Smooth muscle cell (in vitro differentiated cells): ENCODE data around the gene COL9A2. TPM values are rescaled to one million over a fixed set of nuclear protein-coding genes. Genes with fewer than 3 reads are reported as not detected.
"Not testable (repeated sequence)": the region's sequence is repeated elsewhere in the genome, so short reads cannot be mapped to it uniquely, and the experiment has no call there.

Source experiments
- DNase-seq: peaks from one replicate; lab custom pipeline; 2025; ENCODE audit not compliant: unreplicated experiment; lab: John Stamatoyannopoulos, UW
- H2AFZ ChIP-seq: fragments of 200-600 bp; sonication (generic); 2 replicates; pipeline ENCODE4 v1.6.0; 2016; ENCODE audit warnings: antibody characterized with exemption, low read depth, mild to moderate bottlenecking
- H3F3A ChIP-seq: fragments of 200-600 bp; sonication (generic); 2 replicates; pipeline ENCODE4 v1.6.0; 2017; ENCODE audit warnings: antibody characterized with exemption, low read depth
- H3K27ac ChIP-seq: fragments of 200-600 bp; sonication (generic); 2 replicates; pipeline ENCODE4 v1.5.1; 2016; ENCODE audit warnings: low read depth, mild to moderate bottlenecking
- H3K27me3 ChIP-seq: fragments of 200-600 bp; sonication (generic); 2 replicates; pipeline ENCODE4 v1.6.1; 2016; ENCODE audit warnings: low read depth, mild to moderate bottlenecking
- H3K36me3 ChIP-seq: fragments of 200-600 bp; sonication (generic); 2 replicates; pipeline ENCODE4 v1.5.1; 2016; ENCODE audit warnings: low read depth
- H3K4me1 ChIP-seq: fragments of 200-600 bp; sonication (generic); 2 replicates; pipeline ENCODE4 v1.5.1; 2016; ENCODE audit warnings: low read depth
- H3K4me2 ChIP-seq: fragments of 200-600 bp; sonication (generic); 2 replicates; pipeline ENCODE4 v1.6.0; 2016; ENCODE audit warnings: mild to moderate bottlenecking
- H3K4me3 ChIP-seq: fragments of 200-600 bp; sonication (generic); 2 replicates; pipeline ENCODE4 v1.5.1; 2016; ENCODE audit warnings: mild to moderate bottlenecking
- H3K79me2 ChIP-seq: fragments of 200-600 bp; sonication (generic); 2 replicates; pipeline ENCODE4 v1.6.0; 2016; ENCODE audit warnings: low read depth, mild to moderate bottlenecking
- H3K9ac ChIP-seq: fragments of 200-600 bp; sonication (generic); 2 replicates; pipeline ENCODE4 v1.6.0; 2016; ENCODE audit warnings: low read depth
- H3K9me3 ChIP-seq: fragments of 200-600 bp; sonication (generic); replicated peaks from 2 replicates; pipeline ENCODE4 v1.5.1; 2016; ENCODE audit warnings: low read depth
- H4K20me1 ChIP-seq: fragments of 200-600 bp; sonication (generic); 2 replicates; pipeline ENCODE4 v1.6.0; 2016; ENCODE audit warnings: low read depth
- WGBS: methylation state at CpG from one replicate; pipeline ENCODE4 v1.1.7; 2016; ENCODE audit warnings: low lambda C conversion rate; 5-methylcytosine and 5-hydroxymethylcytosine counted together
- polyA plus RNA-seq: library from polyadenylated mRNA; unstranded; fragments of >200 nt; fragmentation: Nextera tagmentation; extraction: Ambion mirVana; gene quantifications from 2 replicates; pipeline ENCODE4 v1.2.1, GENCODE V29; 2016
- total RNA-seq: library from RNA; depleted of rRNA; stranded (reverse); fragments of >200 nt; gene quantifications from 2 replicates; pipeline ENCODE4 v1.2.3, GENCODE V29; 2014
- TF ChIP-seq, protein P1 (sequence below): fragments of 200-600 bp; sonication (generic); IDR thresholded peaks from 2 replicates; pipeline ENCODE4 v1.5.1; 2017; ENCODE audit warnings: borderline replicate concordance, mild to moderate bottlenecking, antibody characterized with exemption; ENCODE audit not compliant: insufficient read depth, poor library complexity, severe bottlenecking

Gene COL9A2
- total and polyA plus RNA-seq, 2 experiments from 2014 or later, result 8.0 to 24.5 TPM

DNA sequence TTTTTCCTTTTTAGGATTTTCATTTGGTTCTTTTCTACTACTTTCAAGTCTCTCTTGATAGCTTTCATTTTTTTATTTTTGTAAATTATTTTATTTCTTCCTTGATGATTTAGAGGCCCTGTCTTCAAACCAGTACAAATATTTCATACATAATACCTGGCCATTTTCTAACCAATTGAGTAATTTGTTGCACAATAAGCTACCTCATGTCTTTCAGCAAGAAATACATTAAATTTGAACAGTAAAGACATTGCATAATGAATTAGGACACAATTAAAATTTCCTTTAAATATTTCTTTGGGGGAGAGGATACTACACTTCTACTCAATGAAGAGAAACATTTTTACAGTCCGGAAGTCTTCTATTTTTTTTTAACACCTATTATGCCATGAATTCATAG lies 15.6 kb upstream of the COL9A2 start:
- Histone ChIP-seq H3F3A (no peaks in the 10 kb centered on the region), H3K4me2 (no peak overlapping the region), H3K27ac (no peak overlapping the region), H3K36me3 (no peaks in the 10 kb centered on the region), H4K20me1 (no peaks in the 10 kb centered on the region), H3K4me3 (no peak overlapping the region), H2AFZ (no peak overlapping the region), H3K9me3 (no peaks in the 10 kb centered on the region), H3K79me2 (no peaks in the 10 kb centered on the region), H3K4me1 (no peaks in the 10 kb centered on the region), H3K27me3 (no peaks in the 10 kb centered on the region), H3K9ac (no peak overlapping the region)
- WGBS, result 86% methylated on average over 1 of the region's 1 CpG
- DNase-seq, result no peak
- TF ChIP-seq, protein P1, sequence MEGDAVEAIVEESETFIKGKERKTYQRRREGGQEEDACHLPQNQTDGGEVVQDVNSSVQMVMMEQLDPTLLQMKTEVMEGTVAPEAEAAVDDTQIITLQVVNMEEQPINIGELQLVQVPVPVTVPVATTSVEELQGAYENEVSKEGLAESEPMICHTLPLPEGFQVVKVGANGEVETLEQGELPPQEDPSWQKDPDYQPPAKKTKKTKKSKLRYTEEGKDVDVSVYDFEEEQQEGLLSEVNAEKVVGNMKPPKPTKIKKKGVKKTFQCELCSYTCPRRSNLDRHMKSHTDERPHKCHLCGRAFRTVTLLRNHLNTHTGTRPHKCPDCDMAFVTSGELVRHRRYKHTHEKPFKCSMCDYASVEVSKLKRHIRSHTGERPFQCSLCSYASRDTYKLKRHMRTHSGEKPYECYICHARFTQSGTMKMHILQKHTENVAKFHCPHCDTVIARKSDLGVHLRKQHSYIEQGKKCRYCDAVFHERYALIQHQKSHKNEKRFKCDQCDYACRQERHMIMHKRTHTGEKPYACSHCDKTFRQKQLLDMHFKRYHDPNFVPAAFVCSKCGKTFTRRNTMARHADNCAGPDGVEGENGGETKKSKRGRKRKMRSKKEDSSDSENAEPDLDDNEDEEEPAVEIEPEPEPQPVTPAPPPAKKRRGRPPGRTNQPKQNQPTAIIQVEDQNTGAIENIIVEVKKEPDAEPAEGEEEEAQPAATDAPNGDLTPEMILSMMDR, result no peak

DNA sequence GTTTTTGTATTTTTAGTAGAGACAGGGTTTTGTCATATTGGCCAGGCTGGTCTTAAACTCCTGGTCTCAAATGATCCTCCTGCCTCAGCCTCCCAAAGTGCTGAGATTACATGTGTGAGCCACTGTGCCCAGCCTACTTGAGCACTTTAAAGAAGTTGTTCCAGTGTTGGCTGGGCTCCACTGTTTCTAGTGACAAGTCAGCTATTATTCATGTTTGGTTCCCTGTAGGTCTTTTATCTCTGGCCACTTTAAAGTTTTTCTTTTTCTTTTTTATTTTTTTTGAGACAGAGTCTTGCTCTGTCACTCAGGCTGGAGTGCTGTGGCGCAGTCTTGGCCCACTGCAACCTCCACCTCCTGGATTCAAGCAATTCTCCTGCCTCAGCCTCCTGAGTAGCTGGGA lies 14.3 kb upstream of the COL9A2 start:
- H3K27ac ChIP-seq, H3K79me2 ChIP-seq, H3K4me3 ChIP-seq, H3K4me2 ChIP-seq, H3F3A ChIP-seq, H3K9me3 ChIP-seq, H3K9ac ChIP-seq, H2AFZ ChIP-seq, H3K36me3 ChIP-seq, H3K27me3 ChIP-seq, H3K4me1 ChIP-seq, DNase-seq, H4K20me1 ChIP-seq: not testable (repeated sequence)
- 50% methylated on average over 1 of the region's 1 CpG for WGBS

DNA sequence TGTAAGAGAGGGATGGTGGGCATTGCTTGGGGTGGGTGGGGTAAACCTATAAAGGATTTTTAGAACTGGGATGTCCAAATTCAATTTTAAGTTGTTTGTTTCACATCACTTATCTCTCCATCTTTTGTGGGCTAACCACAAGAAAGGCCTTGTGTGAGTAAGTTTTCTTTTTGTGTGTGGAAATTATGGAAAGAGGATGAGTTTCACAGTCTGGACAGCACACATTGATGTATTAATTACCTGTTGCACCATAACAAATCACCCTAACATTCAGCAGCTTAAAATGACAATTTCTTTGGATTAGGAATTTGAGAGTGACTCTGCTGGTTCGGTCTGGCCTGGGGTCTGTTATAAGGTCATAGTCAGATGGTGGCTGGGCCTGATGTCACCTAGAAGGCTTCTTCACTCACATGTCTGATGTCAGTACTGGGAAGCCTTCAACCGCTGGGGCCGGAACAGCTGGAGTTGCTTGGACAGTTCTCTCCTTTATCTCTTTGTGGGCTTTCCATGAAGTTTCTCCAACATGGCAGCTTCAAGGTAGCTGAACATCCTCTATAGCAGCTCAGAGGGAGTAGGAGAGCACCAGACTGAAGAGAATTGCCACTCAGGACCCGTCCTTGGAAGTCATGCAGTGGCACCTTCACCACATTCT lies 2.0 kb upstream of the COL9A2 start:
- WGBS, result 94% methylated on average over 4 of the region's 4 CpGs
- H2AFZ ChIP-seq, result no peak overlapping the region
- no peak for DNase-seq
- no peaks in the 10 kb centered on the region for H4K20me1 ChIP-seq
- no peaks in the 10 kb centered on the region for H3K9me3 ChIP-seq
- peaks cover 25% of the 10 kb centered on the region for H3K27me3 ChIP-seq
- H3K79me2 ChIP-seq, result no peaks in the 10 kb centered on the region
- TF ChIP-seq, protein P1, result no peak
- no peaks in the 10 kb centered on the region for H3K36me3 ChIP-seq
- no peak overlapping the region for H3K4me3 ChIP-seq
- H3K4me1 ChIP-seq, result peaks cover 11% of the 10 kb centered on the region
- no peak overlapping the region for H3K9ac ChIP-seq
- no peak overlapping the region for H3K27ac ChIP-seq
- H3F3A ChIP-seq, result peaks cover 3% of the 10 kb centered on the region
- H3K4me2 ChIP-seq, result no peak overlapping the region

DNA sequence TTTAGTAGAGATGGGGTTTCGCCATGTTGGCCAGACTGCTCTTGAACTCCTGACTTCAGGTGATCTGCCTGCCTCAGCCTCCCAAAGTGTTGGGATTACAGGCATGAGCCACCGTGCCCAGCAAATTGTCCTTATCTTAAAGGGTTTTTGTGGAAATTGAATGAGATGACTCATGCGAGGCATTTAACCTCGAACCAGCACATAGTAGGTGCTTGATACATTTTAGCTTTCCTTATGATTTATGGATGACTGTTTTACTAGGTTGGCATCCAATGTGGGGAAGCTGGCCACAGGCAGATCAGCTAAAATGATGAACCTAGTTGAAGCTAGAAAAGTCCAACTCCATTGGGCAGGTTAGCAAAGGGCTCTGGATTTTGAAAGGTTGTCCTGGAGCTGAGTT lies 1.4 kb upstream of the COL9A2 start:
- Histone ChIP-seq H3K79me2 (no peaks in the 10 kb centered on the region), H2AFZ (no peak overlapping the region), H4K20me1 (no peaks in the 10 kb centered on the region), H3K27ac (no peak overlapping the region), H3K4me1 (peaks cover 17% of the 10 kb centered on the region), H3K9ac (no peak overlapping the region), H3K36me3 (no peaks in the 10 kb centered on the region), H3K4me3 (no peak overlapping the region), H3K27me3 (peaks cover 25% of the 10 kb centered on the region), H3K9me3 (no peaks in the 10 kb centered on the region), H3K4me2 (no peak overlapping the region), H3F3A (peaks cover 3% of the 10 kb centered on the region)
- whole genome bisulfite sequencing, result 84% methylated on average over 4 of the region's 4 CpGs
- TF ChIP-seq, protein P1, result no peak
- DNase-seq, result no peak
